ENCODE measurements around the gene HAUS3. TPM values are rescaled to one million over a fixed set of nuclear protein-coding genes. Genes with fewer than 3 reads are reported as not detected.

The HAUS3 gene, protein sequence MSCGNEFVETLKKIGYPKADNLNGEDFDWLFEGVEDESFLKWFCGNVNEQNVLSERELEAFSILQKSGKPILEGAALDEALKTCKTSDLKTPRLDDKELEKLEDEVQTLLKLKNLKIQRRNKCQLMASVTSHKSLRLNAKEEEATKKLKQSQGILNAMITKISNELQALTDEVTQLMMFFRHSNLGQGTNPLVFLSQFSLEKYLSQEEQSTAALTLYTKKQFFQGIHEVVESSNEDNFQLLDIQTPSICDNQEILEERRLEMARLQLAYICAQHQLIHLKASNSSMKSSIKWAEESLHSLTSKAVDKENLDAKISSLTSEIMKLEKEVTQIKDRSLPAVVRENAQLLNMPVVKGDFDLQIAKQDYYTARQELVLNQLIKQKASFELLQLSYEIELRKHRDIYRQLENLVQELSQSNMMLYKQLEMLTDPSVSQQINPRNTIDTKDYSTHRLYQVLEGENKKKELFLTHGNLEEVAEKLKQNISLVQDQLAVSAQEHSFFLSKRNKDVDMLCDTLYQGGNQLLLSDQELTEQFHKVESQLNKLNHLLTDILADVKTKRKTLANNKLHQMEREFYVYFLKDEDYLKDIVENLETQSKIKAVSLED
- total RNA-seq: 5.7 TPM

- peak; percentile 98 for ATAC-seq
Measured at GRCh38 chr4:2241410-2242353, at the start of gene HAUS3, which contains the start of gene POLN. Gene HAUS3, minus strand, starts transcription at chr4:2242121. Its CDS starts 1,175 bp downstream, at chr4:2240946. Gene POLN, minus strand, starts transcription at chr4:2242121. Its CDS starts 12,890 bp downstream, at chr4:2229231.

DNA sequence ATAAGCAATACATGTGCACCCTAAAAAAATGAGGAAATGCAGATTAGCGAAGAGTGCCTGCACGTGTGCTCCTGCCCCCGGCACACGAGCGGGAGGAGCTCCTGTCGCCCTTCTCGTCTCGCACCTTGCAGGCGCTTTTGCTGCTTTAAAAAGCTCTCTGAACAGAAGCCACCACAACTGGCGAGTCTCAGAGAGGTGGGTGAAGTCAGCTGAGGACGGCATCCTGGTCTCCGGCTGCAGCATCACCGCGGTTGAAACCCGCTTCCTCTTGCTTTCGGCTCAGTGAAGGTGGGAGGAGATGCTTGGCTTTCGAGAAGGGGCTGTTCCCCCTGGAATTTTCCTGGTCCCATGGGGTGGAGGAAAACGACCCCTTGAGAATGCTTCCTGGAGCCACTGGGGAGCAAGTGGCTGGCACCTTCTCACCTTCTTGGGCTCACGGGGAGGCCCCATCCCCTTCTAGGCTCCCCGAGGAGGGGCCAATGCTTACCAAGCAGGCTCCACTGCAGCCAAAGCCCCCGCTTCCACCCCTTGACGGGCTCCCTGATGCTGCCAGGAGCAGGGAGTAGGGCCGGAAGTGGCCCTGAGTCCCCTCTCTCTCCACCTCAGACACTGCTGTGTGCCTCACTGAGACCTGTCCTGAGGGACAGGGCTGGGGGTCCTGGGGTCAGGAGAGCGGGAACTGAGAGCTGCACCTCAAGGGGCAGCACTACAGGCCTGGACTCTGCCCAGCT, 49.2 kb upstream of the HAUS3 start:
- ATAC-seq: peak; percentile 14

GRCh38 chr4:2290488-2290887, 48.6 kb upstream of the HAUS3 start:
- no peak for ATAC-seq

GRCh38 chr4:2289955-2290333, 48.0 kb upstream of the HAUS3 start:
- ATAC-seq: no peak

DNA sequence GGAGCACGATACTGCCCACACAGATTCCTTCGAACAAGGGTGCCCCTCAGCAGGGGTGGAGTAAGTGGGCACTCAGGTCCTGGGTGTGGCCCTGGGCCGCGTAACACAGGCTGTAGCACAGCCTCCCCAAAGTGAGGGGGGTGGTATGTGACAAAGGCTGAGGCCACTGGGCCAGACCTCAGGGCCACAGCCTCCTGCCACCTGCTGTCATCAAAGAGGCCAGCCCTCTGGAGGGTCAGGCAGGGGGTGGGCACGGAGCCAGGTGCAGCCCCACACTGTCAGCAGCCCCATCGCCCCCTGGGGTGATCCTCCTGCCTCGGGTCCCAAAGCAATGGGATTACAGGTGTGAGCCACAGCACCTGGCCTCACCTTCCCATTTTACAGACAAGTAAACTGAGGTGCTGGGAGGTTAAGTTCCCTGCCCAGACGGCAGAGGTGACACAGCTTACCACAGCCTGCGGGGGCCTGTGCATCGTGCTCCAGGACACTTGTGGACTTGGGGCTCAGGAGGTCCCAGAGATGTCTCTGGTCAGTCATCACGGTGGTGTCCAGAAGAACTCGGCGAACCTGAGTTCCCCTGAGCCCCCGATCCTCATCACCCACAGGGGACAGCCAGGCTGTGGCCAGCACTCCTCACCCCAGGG, 47.5 kb upstream of the HAUS3 start:
- no peak for ATAC-seq

GRCh38 chr4:2288051-2288541, 46.2 kb upstream of the HAUS3 start:
- ATAC-seq: no peak

DNA sequence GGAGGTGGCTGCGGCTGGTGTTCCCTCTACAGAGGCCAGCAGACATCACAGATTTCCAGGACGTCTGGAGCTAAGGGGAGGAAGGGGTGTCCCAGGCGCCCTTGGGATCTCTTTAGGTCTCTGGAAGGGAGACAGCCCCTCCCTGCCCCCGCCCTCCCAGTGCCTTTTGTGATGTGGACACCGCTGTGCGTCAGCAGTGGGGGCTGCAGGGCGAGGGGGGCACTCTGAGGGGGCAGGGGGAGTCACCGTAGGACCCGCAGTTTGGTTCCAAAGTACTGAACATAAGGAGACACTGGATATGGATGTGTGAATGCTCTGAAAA, 45.6 kb upstream of the HAUS3 start:
- no peak for ATAC-seq

DNA sequence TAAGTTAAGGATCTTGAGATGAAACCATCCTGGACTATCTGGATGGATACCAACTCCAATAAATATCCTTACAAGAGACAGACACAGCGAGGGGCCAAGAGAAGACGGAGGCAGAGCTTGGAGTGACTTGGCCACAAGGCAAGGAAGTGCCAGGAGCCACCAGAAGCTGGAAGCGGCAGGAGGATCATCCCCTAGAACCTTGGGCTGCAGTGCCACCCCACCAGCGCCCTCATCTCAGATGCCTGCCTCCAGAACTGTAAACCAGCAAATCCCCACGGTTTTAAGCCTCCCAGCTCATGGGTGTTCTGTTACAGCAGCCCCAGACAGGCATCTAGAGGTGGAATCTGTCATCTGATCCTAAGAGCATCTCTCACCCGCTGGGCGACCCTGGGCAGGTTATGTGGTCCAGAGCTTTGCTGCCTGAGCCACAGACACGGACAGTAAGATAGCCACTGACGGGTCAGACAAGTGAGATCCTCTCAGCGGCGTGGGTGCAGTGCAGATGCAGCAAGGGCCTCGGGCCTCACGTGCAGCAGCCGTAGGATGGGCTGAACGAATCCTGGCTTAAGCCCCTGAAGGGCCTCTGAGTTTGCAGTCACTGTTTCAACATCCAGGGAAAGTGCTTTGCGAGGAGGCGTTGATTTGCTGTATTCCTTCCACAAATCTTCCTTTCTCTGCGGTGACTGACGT, 45.1 kb upstream of the HAUS3 start:
- no peak for ATAC-seq

DNA sequence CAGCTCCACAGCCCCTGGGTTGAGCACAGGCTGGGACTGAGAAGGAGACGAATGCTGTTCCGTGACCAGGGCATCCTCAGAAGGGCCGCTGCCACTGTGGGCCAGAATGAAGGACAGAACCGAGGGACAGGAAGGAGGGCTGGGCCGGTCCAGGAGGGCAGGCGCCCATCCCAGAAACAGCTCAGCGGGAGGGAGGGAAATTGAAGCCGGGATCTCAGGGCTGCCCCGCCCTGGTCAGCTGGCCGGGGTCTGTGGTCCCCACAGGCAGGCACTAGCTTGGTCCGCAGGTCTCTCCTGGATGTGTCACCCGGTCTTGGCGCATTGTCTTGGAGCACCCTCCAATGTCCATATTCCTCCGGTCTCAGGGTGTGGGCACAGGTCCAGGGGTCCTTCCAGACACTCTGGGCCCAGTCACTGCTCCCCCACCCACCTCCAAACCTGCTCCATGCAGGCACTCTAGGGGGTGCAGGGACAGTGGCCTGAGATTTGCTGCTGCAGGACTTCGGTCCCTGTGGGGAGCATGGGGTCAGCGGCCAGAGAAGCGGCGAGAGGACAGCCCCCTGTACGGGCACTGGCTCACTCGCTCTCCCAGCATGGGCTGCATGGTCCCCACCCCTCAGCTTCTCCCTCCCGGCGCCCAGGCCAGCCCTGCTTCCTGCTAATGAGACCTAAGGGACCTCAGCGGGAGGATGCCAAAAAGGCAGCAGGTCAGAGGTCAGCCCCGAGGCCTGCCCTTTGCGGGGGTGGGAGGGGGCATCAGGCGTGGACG, 43.9 kb upstream of the HAUS3 start:
- ATAC-seq: peak; percentile 12

DNA sequence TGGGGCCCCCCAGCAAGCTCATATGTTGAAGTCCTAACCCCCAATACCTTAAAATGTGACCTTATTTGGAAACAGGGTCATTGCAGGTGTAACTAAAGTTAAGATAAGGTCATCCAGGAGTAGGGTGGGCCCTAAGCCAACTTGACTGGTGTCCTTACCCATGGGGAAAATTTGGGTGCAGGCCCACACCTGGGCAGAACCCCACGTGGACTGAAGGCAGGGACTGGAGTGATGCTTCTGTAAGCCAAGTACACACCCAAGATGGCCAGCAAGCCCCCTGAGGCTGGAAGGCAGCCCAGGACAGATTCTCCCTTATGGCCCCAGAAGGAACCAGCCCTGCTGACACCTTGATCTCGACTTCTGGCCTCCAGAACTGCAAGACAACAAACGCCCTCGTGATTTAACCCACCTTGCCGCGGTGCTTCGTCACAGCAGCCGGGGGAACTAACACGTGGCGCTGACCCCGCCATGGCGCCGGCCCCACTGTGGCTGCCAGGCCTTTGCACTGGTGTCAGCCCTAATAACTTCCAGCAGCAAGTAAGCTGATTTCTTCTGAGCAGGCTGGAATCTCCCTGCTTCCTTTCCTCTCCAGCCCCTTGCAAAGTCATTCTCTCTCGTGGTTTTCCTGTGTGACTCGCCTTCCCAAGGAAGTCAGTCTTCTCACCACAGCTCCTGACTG, 43.2 kb upstream of the HAUS3 start:
- no peak for ATAC-seq

DNA sequence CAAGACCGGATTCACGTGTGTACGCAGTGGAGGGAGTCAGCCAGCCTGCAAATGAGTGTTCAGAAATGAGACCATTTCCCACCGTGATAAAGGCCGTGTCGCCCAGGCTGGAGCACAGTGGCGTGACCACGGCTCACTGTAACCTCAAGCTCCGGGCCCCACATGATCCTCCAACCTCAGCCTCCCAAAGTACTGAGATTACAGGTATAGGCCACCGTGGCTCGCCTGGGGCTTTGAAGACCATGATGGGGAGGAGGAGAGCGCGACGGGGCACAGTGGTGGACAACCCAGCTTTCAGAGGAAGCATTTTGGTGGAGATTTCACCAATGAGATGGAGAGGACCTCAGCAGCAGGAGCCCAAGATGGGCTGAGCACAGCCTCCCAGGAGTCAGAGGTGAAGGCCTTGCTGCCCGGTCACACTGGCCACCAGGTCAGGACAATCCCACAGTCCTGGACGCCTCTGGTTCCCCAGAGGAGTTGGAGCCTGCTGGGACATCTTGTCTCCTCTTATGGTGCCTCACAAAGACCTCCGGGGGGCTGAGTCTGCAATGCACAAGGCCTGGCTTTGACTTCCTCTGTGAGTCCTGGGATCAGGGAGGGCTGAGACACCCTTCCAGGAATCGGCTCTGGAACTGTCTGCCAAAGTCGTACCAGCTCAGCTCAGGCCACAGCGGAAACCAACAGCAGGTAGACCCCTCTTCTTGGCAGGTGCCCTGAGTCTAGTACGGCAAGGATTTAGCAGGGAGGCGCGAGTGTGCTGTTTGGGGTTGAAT, 42.4 kb upstream of the HAUS3 start:
- ATAC-seq: no peak

GRCh38 chr4:2283199-2283711, 41.3 kb upstream of the HAUS3 start:
- ATAC-seq: no peak

DNA sequence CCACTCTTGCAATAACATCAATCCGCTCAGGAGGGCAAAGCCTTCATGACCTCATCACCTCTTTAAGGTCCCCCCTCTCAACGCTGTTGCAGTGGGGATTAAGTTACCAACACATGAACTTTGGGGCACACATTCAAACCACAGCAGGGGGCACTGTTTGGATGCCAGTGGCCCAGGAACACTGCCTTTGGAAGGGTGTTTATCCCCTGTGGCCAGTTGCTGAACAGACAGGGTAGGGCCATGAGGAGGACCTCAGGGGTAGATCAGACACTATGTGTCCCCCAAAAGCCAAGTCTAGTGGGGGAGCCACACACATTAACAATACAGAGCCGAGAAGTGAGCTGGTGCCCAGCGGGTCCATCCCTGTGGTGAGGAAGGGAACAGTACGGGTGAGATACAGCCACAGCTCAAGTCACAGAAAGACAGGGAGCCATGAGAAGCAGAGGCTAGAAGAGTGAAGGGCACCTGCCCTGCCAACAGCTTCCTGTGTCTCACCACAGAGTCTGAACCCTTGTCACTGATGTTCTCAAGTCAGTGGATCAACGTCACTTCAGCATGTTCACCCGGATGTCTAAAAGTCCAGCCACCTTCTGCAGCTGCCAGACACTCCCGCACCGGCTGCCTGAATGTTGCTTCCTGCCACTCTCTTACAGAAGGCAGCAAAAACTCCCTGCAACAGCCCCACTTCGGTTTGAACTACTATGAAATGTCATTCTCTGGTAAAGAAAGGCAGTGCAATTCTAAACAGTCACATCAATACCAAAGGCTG, 39.8 kb upstream of the HAUS3 start:
- peak; percentile 38 for ATAC-seq

GRCh38 chr4:2280531-2281300, 38.8 kb upstream of the HAUS3 start:
- ATAC-seq: no peak

DNA sequence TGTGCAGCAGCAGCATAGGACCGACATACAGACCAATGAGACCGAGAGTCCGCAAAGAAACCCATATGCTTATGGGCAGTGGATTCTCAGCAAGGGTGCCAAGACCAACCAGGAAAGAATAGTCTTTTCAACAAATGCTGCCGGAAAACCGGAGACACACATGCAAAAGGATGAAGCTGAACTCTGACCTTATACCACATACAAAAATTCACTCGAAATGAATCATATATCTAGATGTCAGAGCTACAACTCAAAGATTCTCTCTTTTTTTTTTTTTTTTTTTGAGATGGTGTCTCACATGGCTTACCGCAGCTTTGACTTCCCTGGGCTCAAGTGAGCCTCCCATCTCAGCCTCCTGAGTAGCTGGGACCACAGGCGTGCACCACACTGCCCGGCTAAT, 36.0 kb upstream of the HAUS3 start:
- ATAC-seq: no peak

DNA sequence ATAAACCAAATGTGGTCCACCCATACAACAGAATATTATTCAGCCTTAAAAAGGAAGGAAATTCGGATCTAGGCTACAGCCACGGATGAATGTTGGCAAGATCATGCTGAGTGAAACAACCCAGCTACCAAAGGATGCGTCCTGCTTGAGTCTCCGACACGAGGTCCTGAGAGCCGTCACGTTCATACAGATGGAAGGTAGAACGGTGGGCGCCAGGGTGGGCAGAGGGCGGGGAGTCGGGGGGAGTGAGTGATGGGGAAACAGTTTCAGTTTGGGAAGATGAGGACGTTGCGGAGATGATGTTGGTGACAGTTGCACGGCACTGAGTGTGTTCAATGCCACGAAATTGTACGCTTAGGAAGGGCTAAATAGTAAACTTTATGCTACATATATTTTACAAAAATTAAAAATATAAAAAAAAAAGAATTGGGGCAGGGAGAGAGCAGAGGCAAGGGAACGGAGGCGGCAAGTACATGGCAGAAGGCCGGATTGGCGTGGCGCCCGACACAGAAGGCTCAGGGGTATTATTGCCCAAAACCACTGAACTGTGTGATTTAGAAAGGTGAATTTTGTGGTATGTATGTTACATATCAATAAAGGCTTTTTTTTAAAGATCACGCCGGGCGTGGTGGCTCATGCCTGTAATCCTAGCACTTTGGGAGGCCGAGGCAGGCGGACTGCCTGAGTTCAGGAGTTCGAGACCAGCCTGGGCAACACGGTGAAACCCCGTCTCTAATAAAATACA, 34.8 kb upstream of the HAUS3 start:
- ATAC-seq: no peak
